ENCODE results near the gene GIMAP5. TPM values are rescaled to one million over a fixed set of nuclear protein-coding genes. Genes with fewer than 3 reads are reported as not detected.

Gene GIMAP5
- total RNA-seq: not detected in 2 replicates
- long read RNA-seq: 0 reads

- no peaks in the 10 kb centered on the region for H3K4me1 Mint-ChIP-seq (ENCODE audit: low read depth)
- H3K9me3 Mint-ChIP-seq (ENCODE audit: low read depth): no peaks in the 10 kb centered on the region
- no peak for TF ChIP-seq CTCF (IDR thresholded peaks at IDR 0.05; ENCODE audit: unreplicated experiment)
- no peak within 1 kb of the TSS for H3K27ac Mint-ChIP-seq
- H3K36me3 Mint-ChIP-seq (ENCODE audit: insufficient read depth): no peaks in the 10 kb centered on the region
- H3K27me3 Mint-ChIP-seq: peaks cover 95% of the 10 kb centered on the region
- DNase-seq (ENCODE audit: low spot score, unreplicated experiment): no peak
- no peak within 1 kb of the TSS for H3K4me3 Mint-ChIP-seq (ENCODE audit: low read depth)
These were observed at the start of gene GIMAP5 for GRCh38 chr7:150737265-150738055. GIMAP5 (plus strand) TSS chr7:150737418; CDS start chr7:150740885, 3,467 bp downstream.

- Mint-ChIP-seq H3K27me3 (peaks cover 14% of the 10 kb centered on the region), H3K27ac (no peak overlapping the region), H3K4me1 (ENCODE audit: low read depth) (no peaks in the 10 kb centered on the region), H3K4me3 (ENCODE audit: low read depth) (no peak overlapping the region), H3K9me3 (ENCODE audit: low read depth) (no peaks in the 10 kb centered on the region), H3K36me3 (ENCODE audit: insufficient read depth) (no peaks in the 10 kb centered on the region)
- no peak for TF ChIP-seq CTCF (IDR thresholded peaks at IDR 0.05; ENCODE audit: unreplicated experiment)
- DNase-seq (ENCODE audit: low spot score, unreplicated experiment): no peak
These were observed 48.6 kb upstream of the GIMAP5 start for GRCh38 chr7:150688630-150689029.

- DNase-seq (ENCODE audit: low spot score, unreplicated experiment): no peak
- H3K4me3 Mint-ChIP-seq (ENCODE audit: low read depth): no peak overlapping the region
- H3K27me3 Mint-ChIP-seq: peaks cover 9% of the 10 kb centered on the region
- no peaks in the 10 kb centered on the region for H3K36me3 Mint-ChIP-seq (ENCODE audit: insufficient read depth)
- no peak for TF ChIP-seq CTCF (IDR thresholded peaks at IDR 0.05; ENCODE audit: unreplicated experiment)
- H3K27ac Mint-ChIP-seq: no peak overlapping the region
- H3K4me1 Mint-ChIP-seq (ENCODE audit: low read depth): no peaks in the 10 kb centered on the region
- peaks cover 7% of the 10 kb centered on the region for H3K9me3 Mint-ChIP-seq (ENCODE audit: low read depth)
These were observed 41.6 kb upstream of the GIMAP5 start for GRCh38 chr7:150695654-150696053.

- no peaks in the 10 kb centered on the region for H3K27me3 Mint-ChIP-seq
- peaks cover 46% of the 10 kb centered on the region for H3K9me3 Mint-ChIP-seq (ENCODE audit: low read depth)
- peaks cover 2% of the 10 kb centered on the region for H3K36me3 Mint-ChIP-seq (ENCODE audit: insufficient read depth)
- no peak for DNase-seq (ENCODE audit: low spot score, unreplicated experiment)
- no peak overlapping the region for H3K4me3 Mint-ChIP-seq (ENCODE audit: low read depth)
- H3K27ac Mint-ChIP-seq: no peak overlapping the region
- TF ChIP-seq CTCF (IDR thresholded peaks at IDR 0.05; ENCODE audit: unreplicated experiment): no peak
- H3K4me1 Mint-ChIP-seq (ENCODE audit: low read depth): no peaks in the 10 kb centered on the region
These were observed 34.0 kb upstream of the GIMAP5 start for GRCh38 chr7:150703209-150703608.

GRCh38 chr7:150715293-150715692 is 21.9 kb upstream of the GIMAP5 start:
- no peak for DNase-seq (ENCODE audit: low spot score, unreplicated experiment)
- Mint-ChIP-seq H3K27me3 (peaks cover 36% of the 10 kb centered on the region), H3K36me3 (ENCODE audit: insufficient read depth) (no peaks in the 10 kb centered on the region), H3K4me1 (ENCODE audit: low read depth) (no peaks in the 10 kb centered on the region), H3K4me3 (ENCODE audit: low read depth) (no peak overlapping the region), H3K9me3 (ENCODE audit: low read depth) (peaks cover 4% of the 10 kb centered on the region), H3K27ac (no peak overlapping the region)
- TF ChIP-seq CTCF (IDR thresholded peaks at IDR 0.05; ENCODE audit: unreplicated experiment): no peak

All from progenitor cell of endocrine pancreas (in vitro differentiated cells).